Hematopoietic multipotent progenitor cell treated with erythropoietin and hydrocortisone succinate and interleukin-3 and kit ligand, for 4 days (in vitro differentiated cells): Measurements from ENCODE around the gene MPZL3.

Experiments used
- DNase-seq: peaks from one replicate; pipeline ENCODE4 v3.0.0-alpha.2; 2015

Gene MPZL3

GRCh38 chr11:118231461-118231860 lies 20.7 kb downstream of the MPZL3 start:
- DNase-seq = no peak

- DNase-seq = no peak
Measured at GRCh38 chr11:118230088-118230487, 22.1 kb downstream of the MPZL3 start.

DNA sequence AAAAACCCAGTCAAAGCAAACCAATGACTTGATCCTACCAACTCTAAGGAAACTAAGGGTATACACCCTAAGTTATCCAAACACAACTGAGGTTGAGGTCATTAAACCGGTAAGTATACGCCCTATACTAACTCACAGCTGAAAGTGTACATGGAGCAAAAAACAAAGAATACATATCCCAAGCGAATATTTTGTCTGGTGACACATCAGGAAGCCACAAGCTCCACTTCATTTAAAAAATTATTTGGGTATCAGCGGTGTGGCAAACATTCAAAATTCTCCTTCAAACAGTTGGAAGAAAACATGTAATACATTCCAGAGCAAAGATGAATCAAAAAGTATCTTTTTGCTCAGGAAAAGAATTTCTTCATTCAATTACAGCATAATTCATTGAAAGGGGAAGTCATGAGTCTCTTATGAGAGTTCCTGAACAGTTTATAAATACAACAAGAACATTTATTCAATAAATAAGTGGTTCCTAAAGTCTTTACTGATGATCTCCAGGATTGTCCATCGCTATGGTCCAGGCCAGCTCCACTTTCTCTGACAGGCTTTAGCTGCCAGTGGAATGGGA lies 22.8 kb downstream of the MPZL3 start:
- no peak for DNase-seq

GRCh38 chr11:118227865-118228785 lies 24.0 kb downstream of the MPZL3 start:
- DNase-seq = peak; percentile 74

- DNase-seq = no peak
Measured at GRCh38 chr11:118226781-118227180, 25.4 kb downstream of the MPZL3 start.

- DNase-seq = peak; percentile 69
Measured at GRCh38 chr11:118226296-118226695, 25.9 kb downstream of the MPZL3 start.

- peak; percentile 61 for DNase-seq
Measured at GRCh38 chr11:118224511-118225188, 27.5 kb downstream of the MPZL3 start, which contains the start of gene JAML. JAML (minus strand) TSS chr11:118225011; CDS start chr11:118214866, 10,145 bp downstream.

DNA sequence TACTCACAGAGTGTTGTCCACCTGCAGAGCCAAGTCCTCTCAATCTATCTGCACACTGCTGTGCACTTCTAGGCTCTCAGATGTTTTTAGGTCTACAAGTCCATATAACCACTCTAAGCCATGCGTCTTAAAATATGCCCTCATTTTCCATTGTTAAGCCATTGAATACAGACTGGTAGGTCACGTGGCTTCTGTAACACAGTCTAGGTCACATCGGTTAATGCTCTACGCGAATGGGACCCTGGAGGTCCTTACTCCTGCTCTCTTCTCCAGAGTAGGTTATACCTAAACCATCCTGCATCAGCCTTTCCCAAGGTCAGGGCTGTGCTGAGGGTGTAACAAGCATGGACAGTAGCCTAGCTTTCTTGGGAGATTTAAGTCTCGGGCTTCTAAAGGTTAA lies 28.2 kb downstream of the MPZL3 start:
- DNase-seq = no peak

GRCh38 chr11:118223570-118223969 lies 28.6 kb downstream of the MPZL3 start:
- DNase-seq = no peak

- no peak for DNase-seq
Measured at GRCh38 chr11:118222437-118222836, 29.7 kb downstream of the MPZL3 start.

DNA sequence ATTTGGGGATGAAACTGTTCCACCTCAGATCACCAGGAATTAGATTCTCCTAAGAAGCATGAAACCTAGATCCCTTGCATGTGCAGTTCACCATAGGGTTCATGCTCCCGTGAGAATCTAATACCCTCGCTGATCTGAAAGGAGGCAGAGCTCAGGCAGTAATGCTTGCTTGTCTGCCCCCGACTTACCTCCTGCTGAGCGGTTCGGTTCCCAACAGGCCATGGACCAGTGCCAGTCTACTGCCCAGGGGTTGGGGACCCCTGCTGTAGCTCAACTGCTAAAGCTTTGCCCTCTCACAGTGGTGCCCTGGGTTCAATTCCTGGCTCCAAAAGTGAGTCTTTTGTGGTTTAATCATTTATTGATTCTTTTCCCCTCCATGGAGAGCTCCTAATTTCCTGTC lies 30.7 kb downstream of the MPZL3 start:
- no peak for DNase-seq

GRCh38 chr11:118219732-118220131 lies 32.4 kb downstream of the MPZL3 start:
- DNase-seq = no peak

DNA sequence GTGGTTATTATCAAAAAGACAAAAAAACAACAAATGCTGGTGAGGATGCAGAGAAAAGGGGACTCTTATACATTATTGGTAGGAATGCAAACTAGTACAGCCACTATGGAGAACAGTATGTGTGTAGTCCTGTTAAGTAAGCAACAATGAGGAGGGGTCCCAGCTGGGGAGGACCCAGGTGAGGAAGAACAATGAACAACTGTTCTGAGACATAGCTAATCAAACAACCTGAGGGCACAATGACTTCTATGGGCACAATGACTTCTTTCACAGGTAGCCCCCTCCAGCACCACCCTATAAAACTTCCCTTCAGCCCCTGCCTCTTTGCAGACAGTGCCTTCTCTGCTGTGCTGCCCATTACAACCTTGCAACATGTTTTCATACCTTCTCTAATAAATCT lies 32.9 kb downstream of the MPZL3 start:
- DNase-seq = no peak

DNA sequence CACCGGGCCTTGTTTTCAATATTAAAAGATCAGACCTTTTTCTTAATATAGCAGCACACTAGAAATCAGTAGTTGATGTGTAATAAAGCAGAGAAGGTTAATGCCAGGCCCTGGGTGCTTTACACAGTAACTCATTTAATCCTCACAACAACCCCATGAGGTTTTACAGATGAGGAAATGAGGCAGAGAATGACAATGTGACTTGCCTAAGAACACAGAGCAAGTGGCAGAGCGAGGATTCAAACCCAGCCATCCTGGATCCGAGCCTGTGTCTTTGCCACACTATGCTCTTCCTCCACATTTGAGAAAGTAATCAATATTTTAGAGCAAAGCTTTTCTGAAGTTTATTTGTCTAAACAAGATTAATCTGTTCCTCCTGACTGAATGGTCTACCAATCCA lies 34.6 kb downstream of the MPZL3 start:
- DNase-seq = no peak

DNA sequence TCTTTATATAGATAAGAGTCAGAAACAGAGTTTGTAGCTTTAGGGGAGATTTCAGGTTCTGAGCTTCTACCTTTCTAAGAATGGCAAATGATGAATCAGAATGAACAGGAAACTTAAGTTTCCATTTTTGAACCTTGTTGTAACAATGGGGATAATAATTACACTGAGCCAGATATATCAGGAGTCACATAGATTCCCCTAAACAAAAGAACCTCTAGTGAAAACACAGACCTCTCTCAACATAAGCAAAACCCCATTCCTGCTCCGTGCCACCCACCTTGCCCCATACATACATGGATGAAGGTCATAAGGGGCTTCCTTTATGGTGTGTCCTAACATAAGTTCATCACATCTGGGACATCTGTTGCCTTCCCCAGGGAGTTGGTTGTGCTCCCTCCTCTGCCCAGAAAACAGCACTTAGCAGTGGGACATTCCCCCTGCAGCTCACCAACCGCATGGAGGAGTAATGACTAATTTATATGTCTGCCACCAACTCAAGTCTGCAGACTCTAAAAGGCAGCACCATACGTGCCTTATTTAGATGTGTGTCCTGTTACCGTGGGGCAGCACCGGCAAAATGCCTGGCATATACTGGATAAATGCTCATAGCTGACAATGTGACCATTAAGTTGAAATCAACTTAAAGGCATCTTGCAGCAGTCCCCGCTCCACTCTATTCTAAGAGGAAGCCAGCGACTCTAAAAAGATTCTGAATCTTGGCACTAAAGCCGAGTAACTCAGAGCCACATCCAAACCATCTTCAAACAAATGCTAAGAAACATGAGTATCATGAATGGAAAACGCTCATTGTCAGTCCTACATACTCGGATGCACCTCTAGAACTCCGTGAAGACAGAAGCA lies 35.3 kb downstream of the MPZL3 start:
- DNase-seq = no peak

DNA sequence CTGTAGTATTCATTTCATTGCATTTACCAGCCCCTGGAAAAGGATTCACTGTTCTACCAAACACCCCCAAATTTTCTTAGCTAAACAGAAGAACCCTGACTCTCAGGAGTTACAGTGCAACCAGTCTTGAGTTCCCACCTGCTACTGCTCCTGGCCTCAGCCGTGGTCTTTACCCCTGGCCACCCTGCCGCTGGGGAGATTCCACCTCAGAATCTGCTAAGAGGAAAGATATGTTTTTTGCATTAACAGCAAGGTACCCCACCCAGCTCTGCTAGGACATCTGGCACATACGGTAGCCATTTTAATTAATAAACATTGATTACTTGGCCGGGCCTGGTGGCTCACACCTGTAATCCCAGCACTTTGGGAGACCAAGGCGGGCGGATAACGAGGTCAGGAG lies 36.4 kb downstream of the MPZL3 start:
- no peak for DNase-seq

DNA sequence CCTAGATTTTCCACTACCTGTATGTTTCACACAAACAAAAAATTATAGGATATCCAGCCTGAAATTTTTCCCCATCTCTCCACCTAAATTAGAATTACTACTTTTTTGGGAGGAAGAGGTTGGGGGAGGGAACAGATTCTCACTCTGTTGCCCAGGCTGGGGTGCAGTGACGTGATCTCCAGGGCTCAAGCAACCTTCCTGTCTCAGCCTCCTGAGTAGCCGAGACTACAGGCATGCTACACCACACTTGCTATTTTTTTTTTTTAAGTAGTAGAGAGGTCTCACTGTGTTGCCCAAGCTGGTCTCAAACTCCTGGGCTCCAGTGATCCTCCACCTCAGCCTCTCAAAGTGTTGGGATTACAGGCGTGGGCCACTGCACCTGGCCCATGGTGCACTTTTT lies 36.9 kb downstream of the MPZL3 start:
- DNase-seq = no peak

DNA sequence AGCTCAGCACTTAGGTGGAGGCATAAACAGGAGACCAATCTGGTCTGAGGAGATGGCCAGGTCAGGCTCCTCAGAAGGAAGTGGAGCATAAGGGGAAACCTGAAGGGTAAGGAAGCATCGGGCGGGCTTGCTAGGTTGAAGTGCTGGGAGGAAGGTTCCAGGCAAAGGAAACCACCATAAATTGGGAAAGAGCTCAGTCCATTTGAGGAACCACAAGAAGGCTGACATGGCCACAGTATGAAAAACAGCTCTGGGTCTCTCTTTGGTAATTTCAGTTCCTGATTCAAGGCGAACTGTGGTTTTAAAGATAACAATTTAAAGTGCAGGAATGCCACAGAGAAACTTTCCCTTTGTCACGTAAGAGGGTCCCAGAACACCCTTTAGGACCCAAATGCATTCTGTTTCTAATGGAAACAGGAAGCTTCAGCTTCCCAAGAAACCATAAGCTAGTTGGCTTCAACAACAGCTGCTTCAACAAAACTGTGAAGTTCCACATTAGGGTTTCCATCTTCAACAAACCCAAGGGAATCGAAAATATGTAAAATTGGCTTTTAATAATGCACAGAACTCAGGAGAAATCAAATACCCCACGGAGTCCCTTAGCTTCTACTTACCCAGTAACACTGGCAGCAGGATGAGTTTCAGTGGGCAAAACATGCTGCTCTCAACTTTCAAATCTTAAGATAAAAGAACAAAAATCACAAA lies 37.8 kb downstream of the MPZL3 start:
- DNase-seq = peak; percentile 65

GRCh38 chr11:118213781-118214180 lies 38.4 kb downstream of the MPZL3 start:
- no peak for DNase-seq

- DNase-seq = no peak
Measured at GRCh38 chr11:118213201-118213600, 39.0 kb downstream of the MPZL3 start.

DNA sequence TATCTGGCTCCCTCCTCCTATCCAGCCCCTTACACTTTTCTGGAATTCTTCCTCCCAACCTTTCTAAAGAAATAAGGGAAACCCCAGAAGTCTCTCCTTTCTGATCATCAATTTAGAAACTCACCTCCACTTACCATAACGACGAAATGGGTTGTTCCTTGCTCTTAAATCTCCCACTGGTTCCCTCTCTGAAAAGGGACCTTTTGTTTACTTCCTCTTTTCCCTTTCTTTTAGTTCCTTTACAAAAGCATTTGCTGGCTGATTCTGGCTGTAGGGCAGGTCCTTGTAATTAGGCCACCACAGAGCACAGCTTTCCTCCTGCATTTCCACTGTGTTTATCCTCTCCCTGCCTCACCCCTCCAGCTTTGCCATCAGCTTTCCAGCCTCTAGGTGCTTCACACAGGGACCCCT lies 39.4 kb downstream of the MPZL3 start:
- peak; percentile 65 for DNase-seq

DNA sequence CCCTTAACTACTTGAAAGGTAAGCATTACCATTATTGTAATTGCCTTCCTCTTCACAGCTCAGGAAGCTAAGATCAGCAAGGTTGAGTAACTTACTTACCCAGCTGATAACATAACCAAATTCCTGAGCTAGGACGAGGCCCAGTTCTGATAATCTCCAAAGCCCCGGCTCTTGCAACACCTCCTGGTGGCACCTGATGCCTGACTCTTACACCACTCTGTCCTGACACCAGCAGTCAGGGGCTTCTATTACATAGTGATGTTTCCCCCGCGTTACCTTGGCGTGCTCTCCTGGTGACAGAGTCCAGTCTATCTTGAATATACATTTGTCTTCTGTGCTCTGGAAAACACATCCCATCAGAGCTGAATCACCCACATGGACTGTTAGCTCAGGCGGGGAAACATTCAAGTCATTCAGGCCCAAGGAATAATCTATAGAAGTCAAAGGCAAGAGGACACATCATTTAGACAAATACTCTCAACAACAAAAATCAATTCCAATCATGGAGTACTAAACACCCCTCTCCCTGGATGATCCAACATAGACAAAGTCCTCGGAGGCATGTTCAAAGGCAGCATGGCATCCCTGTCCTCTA lies 39.9 kb downstream of the MPZL3 start:
- peak; percentile 50 for DNase-seq
